ENCODE results near the gene COX7A2L. TPM values are rescaled to one million over a fixed set of nuclear protein-coding genes. Genes with fewer than 3 reads are reported as not detected.

COX7A2L gene
- polyA plus RNA-seq, 6 donors from 2014 or later = 120 to 219 (median 138) TPM

- Mint-ChIP-seq H3K4me1 (peaks cover 0 to 9% (median 4%) of the 10 kb centered on the region in 3 donors), H3K4me3 (no peak overlapping the region)
- DNase-seq = no peak
These were observed 44.1 kb downstream of the COX7A2L start for GRCh38 chr2:42316910-42317309.

GRCh38 chr2:42315844-42316470 is 45.1 kb downstream of the COX7A2L start:
- DNase-seq (no peak), ATAC-seq (ENCODE audit: low read depth in 2 of 2) (no peak)
- Mint-ChIP-seq H3K4me1 (peaks cover 0 to 9% (median 4%) of the 10 kb centered on the region in 3 donors), H3K9me3 (no peaks in the 10 kb centered on the region), H3K27me3 (no peaks in the 10 kb centered on the region), H3K36me3 (peaks cover 19 to 27% of the 10 kb centered on the region in 2 donors), H3K27ac (peak overlapping the region in 3 of 6 donors; percentile 11 to 59 (median 16)), H3K4me3 (no peak overlapping the region)

More at GRCh38 chr2:42316910-42317309, 44.1 kb downstream of the COX7A2L start:
- no peaks in the 10 kb centered on the region for H3K27me3 Mint-ChIP-seq
- H3K36me3 Mint-ChIP-seq = peaks cover 19 to 27% of the 10 kb centered on the region in 2 donors
- H3K27ac Mint-ChIP-seq = no peak overlapping the region
- no peaks in the 10 kb centered on the region for H3K9me3 Mint-ChIP-seq
- ATAC-seq (ENCODE audit: low read depth in 2 of 2) = no peak

- H3K9me3 Mint-ChIP-seq = no peaks in the 10 kb centered on the region
- ATAC-seq (ENCODE audit: low read depth in 2 of 2) = no peak
- no peak for DNase-seq
- peaks cover 0 to 9% (median 4%) of the 10 kb centered on the region in 3 donors for H3K4me1 Mint-ChIP-seq
- H3K36me3 Mint-ChIP-seq = peaks cover 19 to 21% of the 10 kb centered on the region in 2 donors
- no peaks in the 10 kb centered on the region for H3K27me3 Mint-ChIP-seq
- no peak overlapping the region for H3K4me3 Mint-ChIP-seq
- peak overlapping the region in 4 of 6 donors; percentile 16 to 72 (median 38) for H3K27ac Mint-ChIP-seq
These were observed 46.0 kb downstream of the COX7A2L start for GRCh38 chr2:42314892-42315468.

- Mint-ChIP-seq H3K4me1 (peaks cover 0 to 9% (median 4%) of the 10 kb centered on the region in 3 donors), H3K9me3 (no peaks in the 10 kb centered on the region), H3K36me3 (peaks cover 12 to 15% of the 10 kb centered on the region in 2 donors), H3K27me3 (no peaks in the 10 kb centered on the region), H3K4me3 (no peak overlapping the region), H3K27ac (peak overlapping the region in 2 of 6 donors; percentile 47 to 66)
- no peak for DNase-seq
- no peak for ATAC-seq (ENCODE audit: low read depth in 2 of 2)
These were observed 48.9 kb downstream of the COX7A2L start for GRCh38 chr2:42312106-42312505.

GRCh38 chr2:42310007-42310515 is 51.0 kb downstream of the COX7A2L start:
- Mint-ChIP-seq H3K4me1 (peaks cover 0 to 12% (median 4%) of the 10 kb centered on the region in 3 donors), H3K9me3 (no peaks in the 10 kb centered on the region), H3K4me3 (no peak overlapping the region), H3K36me3 (peaks cover 17% of the 10 kb centered on the region in 2 donors), H3K27me3 (no peaks in the 10 kb centered on the region), H3K27ac (peak overlapping the region in 2 of 6 donors; percentile 6 to 49)
- ATAC-seq (ENCODE audit: low read depth in 2 of 2) (no peak), DNase-seq (no peak)

- Mint-ChIP-seq H3K4me3 (no peak overlapping the region), H3K27me3 (no peaks in the 10 kb centered on the region), H3K36me3 (peaks cover 10 to 14% of the 10 kb centered on the region in 2 donors), H3K4me1 (peaks cover 0 to 5% (median under 1%) of the 10 kb centered on the region in 3 donors), H3K9me3 (no peaks in the 10 kb centered on the region), H3K27ac (peak overlapping the region in 2 of 6 donors; percentile 26 to 74)
- DNase-seq (no peak), ATAC-seq (ENCODE audit: low read depth in 2 of 2) (no peak)
These were observed 51.7 kb downstream of the COX7A2L start for GRCh38 chr2:42309366-42309765.

GRCh38 chr2:42307180-42307579 is 53.8 kb downstream of the COX7A2L start:
- ATAC-seq (ENCODE audit: low read depth in 2 of 2) = no peak
- no peak for DNase-seq

GRCh38 chr2:42304059-42304713 is 56.8 kb downstream of the COX7A2L start:
- H3K4me3 Mint-ChIP-seq = no peak overlapping the region
- H3K9me3 Mint-ChIP-seq = no peaks in the 10 kb centered on the region
- H3K27ac Mint-ChIP-seq = peak overlapping the region in 3 of 6 donors; percentile 9 to 52 (median 42)
- no peak for ATAC-seq (ENCODE audit: low read depth in 2 of 2)
- H3K36me3 Mint-ChIP-seq = peaks cover 24 to 26% of the 10 kb centered on the region in 2 donors
- DNase-seq = no peak
- H3K27me3 Mint-ChIP-seq = no peaks in the 10 kb centered on the region
- H3K4me1 Mint-ChIP-seq = peaks cover 0 to 4% (median 0%) of the 10 kb centered on the region in 3 donors

More at GRCh38 chr2:42307180-42307579, 53.8 kb downstream of the COX7A2L start:
- H3K27ac Mint-ChIP-seq = peak overlapping the region in 1 of 6 donors; percentile 18
- no peaks in the 10 kb centered on the region for H3K9me3 Mint-ChIP-seq
- H3K27me3 Mint-ChIP-seq = no peaks in the 10 kb centered on the region
- peaks cover 16 to 21% of the 10 kb centered on the region in 2 donors for H3K36me3 Mint-ChIP-seq
- H3K4me1 Mint-ChIP-seq = peaks cover 0 to 4% (median 0%) of the 10 kb centered on the region in 3 donors
- H3K4me3 Mint-ChIP-seq = no peak overlapping the region

- Mint-ChIP-seq H3K36me3 (peaks cover 24 to 26% of the 10 kb centered on the region in 2 donors), H3K9me3 (no peaks in the 10 kb centered on the region), H3K4me1 (peaks cover 0 to 4% (median 0%) of the 10 kb centered on the region in 3 donors), H3K4me3 (no peak overlapping the region), H3K27ac (peak overlapping the region in 3 of 6 donors; percentile 39 to 85 (median 42)), H3K27me3 (no peaks in the 10 kb centered on the region)
- no peak for DNase-seq
- no peak for ATAC-seq (ENCODE audit: low read depth in 2 of 2)
These were observed 57.8 kb downstream of the COX7A2L start for GRCh38 chr2:42303252-42303651.

- Mint-ChIP-seq H3K4me3 (no peak overlapping the region), H3K36me3 (peaks cover 24 to 34% of the 10 kb centered on the region in 2 donors), H3K27me3 (no peaks in the 10 kb centered on the region), H3K4me1 (peaks cover 12 to 21% (median 16%) of the 10 kb centered on the region in 3 donors), H3K27ac (no peak overlapping the region), H3K9me3 (no peaks in the 10 kb centered on the region)
- ATAC-seq (ENCODE audit: low read depth in 2 of 2) (no peak), DNase-seq (no peak)
These were observed 60.5 kb downstream of the COX7A2L start for GRCh38 chr2:42300527-42300926.

Other genes starting within 250 kb of the COX7A2L start
- 10 to 100 TPM; 33.3 to 77.6 (median 62.5) TPM for gene EML4, start 191.9 kb downstream of the COX7A2L start, polyA plus RNA-seq (ENCODE audit: low read depth in 6 of 6)
- not detected for gene KCNG3, start 132.8 kb upstream of the COX7A2L start, polyA plus RNA-seq (ENCODE audit: low read depth in 6 of 6)
- 1 to 10 TPM; 2.7 to 8.3 (median 6.9) TPM for gene MTA3, start 207.4 kb upstream of the COX7A2L start, polyA plus RNA-seq (ENCODE audit: low read depth in 6 of 6)